ENCODE data around the gene ATP1A4.
A peak's percentile ranks its signal among the peaks of the same experiment; 100 is the strongest.

The ATP1A4 gene

GRCh38 chr1:160144921-160145320, 6.5 kb upstream of the ATP1A4 start:
- no peak for DNase-seq (ENCODE audit: low read depth in 2 of 2)

DNA sequence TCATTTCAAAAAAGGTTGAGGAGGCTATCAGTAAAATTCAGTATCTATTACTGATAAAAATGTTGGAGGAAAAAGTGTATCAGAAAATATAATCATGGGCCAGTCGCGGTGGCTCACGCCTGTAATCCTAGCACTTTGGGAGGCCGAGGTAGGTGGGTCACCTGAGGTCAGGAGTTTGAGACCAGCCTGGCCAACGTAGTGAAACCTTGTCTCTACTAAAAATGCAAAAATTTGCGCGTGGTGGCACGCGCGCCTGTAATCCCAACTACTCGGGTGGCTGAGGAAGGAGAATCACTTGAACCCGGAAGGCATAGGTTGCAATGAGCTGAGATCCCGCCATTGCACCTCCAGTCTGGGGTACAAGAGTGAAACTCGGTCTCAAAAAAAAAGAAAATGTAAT, 5.3 kb upstream of the ATP1A4 start:
- DNase-seq (ENCODE audit: low read depth in 2 of 2): no peak

- no peak for DNase-seq (ENCODE audit: low read depth in 2 of 2)
Measured at GRCh38 chr1:160148121-160148520, 3.3 kb upstream of the ATP1A4 start.

- DNase-seq (ENCODE audit: low read depth in 2 of 2): no peak
Measured at GRCh38 chr1:160149233-160149632, 2.2 kb upstream of the ATP1A4 start.

GRCh38 chr1:160149716-160150115, 1.7 kb upstream of the ATP1A4 start:
- peak; percentile 39 to 42 for DNase-seq (ENCODE audit: low read depth in 2 of 2)

DNA sequence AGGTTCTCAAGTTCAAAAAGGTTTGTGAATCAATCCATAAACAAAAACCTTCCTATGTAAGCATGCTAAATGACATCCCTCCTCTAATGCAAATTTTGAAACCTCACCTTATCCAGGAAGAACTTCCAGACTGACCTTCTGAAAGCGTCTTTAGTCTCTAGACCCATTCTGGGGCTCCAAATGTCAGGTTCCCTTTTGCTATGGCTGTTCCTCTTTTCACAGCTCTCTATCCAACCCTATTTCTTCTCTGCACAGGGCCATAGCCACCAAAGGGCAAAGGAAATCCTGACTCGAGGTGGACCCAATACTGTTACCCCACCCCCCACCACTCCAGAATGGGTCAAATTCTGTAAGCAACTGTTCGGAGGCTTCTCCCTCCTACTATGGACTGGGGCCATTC, 3.4 kb downstream of the ATP1A4 start:
- DNase-seq (ENCODE audit: low read depth in 2 of 2): no peak

GRCh38 chr1:160156361-160156760, 5.0 kb downstream of the ATP1A4 start:
- DNase-seq (ENCODE audit: low read depth in 2 of 2): no peak

DNA sequence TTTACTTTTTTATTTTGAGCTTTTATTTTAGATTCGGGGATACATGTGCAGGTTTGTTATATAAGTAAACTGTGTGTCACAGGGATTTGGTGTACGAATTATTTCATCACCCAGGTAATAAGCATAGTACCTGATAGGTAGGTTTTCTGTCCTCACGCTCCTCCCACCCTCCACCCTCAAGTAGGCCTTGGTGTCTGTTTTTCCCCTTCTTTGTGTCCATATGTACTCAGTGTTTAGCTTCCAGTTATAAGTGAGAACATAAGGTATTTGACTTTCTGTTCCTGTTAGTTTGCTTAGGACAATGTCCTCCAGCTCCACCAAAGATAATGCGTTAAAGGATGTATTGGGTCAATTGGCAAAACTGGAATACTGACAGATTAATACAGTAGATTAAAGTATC, 5.8 kb downstream of the ATP1A4 start:
- DNase-seq (ENCODE audit: low read depth in 2 of 2): no peak

DNA sequence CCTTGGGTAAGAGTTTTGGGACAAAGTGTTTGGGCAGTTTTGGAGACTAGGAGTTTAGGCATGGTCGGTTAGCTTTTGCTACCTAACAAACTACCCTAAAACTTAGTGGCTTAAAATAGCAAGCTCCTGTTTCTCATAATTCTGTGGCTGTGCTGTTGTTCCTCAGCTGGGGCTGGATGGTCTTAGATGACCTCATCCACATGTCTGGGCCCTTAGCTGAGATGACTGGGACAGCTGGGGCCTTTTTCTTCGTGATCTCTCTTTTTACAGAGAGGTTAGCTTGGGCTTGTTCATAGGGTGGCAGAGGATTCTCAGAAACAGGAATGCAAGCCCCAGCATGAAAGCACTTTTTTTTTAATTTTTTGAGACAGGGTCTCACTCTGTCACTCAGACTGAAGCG, 6.6 kb downstream of the ATP1A4 start:
- no peak for DNase-seq (ENCODE audit: low read depth in 2 of 2)

DNA sequence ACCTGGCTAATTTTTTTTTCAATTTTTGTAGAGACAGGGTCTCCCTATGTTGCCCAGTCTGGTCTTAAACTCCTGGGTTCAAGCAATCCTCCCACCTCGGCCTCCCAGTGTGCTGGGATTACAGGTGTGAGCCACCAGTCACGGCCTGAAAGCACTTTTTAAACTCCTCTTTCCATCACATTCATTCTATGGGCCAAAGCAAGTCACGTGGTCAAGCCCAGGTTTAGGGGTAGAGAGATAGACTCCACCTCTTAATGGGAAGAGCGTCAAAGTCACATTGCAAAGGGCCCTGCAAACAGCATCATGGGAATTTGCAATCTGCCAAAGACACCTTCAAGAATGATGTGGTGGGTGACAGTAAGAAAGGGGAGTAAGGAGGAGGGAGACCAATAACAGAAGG, 7.1 kb downstream of the ATP1A4 start:
- no peak for DNase-seq (ENCODE audit: low read depth in 2 of 2)

- DNase-seq (ENCODE audit: low read depth in 2 of 2): no peak
Measured at GRCh38 chr1:160159846-160160245, 8.4 kb downstream of the ATP1A4 start.

DNA sequence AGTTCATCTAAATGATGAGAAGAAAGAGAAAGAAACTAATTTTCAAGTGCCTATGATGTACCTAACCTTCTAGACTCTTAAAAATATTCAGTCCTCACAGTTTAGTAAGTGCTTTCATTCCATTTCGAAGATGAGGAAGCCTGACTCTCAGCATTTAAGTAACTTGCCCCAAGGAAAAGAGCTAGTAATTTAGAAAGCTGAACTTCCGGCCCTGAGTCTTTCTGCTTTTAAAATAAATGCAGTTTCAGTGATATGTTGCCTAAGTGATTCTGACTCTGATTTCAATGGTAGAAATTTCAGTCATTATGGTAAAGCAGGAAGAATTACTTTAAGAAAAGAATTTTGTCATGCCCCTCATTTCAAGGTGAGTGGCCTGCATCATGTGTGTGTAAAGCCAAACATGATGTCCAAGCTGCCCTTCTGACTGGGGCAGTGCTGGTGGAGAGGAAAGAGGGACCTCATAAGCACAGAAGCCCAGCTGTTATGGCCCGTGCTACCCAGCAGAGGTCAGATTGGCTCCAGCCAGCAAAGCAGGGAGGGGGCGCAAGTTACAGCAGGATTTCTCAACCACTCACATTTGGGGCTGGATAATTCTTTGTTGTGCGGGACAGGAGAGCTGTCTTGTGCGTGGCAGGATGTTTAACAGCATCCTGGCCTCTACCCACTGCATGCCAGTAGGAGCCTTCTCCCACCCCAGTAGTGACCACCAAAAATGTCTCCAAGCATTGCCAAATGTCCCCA, 10.7 kb downstream of the ATP1A4 start:
- DNase-seq (ENCODE audit: low read depth in 2 of 2): no peak

GRCh38 chr1:160162931-160163330, 11.5 kb downstream of the ATP1A4 start:
- no peak for DNase-seq (ENCODE audit: low read depth in 2 of 2)

DNA sequence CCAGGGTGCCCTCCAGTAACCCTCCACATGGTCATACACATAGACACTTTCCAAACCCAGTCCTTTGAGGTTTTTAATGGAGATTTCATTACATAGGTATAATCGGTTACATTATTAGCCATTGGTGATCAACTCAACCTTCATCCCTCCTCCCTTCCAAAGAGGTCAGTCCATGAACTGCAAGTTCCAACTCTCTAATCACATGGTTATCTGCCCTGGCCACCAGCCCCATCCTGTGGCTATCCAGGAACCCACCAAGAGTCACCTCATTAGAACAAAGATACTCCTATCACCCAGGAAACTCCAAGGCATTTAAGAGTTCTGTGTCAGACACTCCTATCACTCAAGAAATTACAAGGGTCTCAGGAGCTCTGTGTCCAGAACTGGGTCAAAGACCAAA, 12.2 kb downstream of the ATP1A4 start:
- DNase-seq (ENCODE audit: low read depth in 2 of 2): no peak

GRCh38 chr1:160164121-160164520, 12.7 kb downstream of the ATP1A4 start:
- no peak for DNase-seq (ENCODE audit: low read depth in 2 of 2)

GRCh38 chr1:160166166-160166868, 14.9 kb downstream of the ATP1A4 start:
- DNase-seq (ENCODE audit: low read depth in 2 of 2): no peak

GRCh38 chr1:160167056-160167455, 15.7 kb downstream of the ATP1A4 start:
- DNase-seq (ENCODE audit: low read depth in 2 of 2): no peak

DNA sequence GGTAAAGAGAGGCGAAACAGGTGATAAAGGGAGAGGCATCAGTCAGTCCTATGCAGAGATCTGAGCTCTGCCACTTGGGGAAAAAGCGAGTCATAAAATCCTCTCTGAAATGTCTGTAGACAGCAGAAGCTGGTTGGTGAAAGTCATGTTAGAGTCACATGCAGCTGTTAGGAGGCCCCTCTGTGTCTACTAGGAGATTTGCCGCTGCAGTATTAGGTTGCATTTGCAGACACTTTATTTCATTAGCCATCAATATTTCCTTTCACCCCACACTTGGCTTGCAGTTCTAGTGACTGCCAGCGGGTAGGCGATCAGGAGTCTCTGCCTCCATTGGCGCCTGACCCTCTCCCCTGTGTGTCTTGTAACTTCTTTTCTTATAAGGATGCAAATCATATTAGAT, 16.2 kb downstream of the ATP1A4 start:
- no peak for DNase-seq (ENCODE audit: low read depth in 2 of 2)

GRCh38 chr1:160168016-160168415, 16.6 kb downstream of the ATP1A4 start:
- no peak for DNase-seq (ENCODE audit: low read depth in 2 of 2)

GRCh38 chr1:160168609-160169369, 17.4 kb downstream of the ATP1A4 start:
- DNase-seq (ENCODE audit: low read depth in 2 of 2): no peak

- DNase-seq (ENCODE audit: low read depth in 2 of 2): no peak
Measured at GRCh38 chr1:160169553-160170399, 18.4 kb downstream of the ATP1A4 start.

- DNase-seq (ENCODE audit: low read depth in 2 of 2): no peak
Measured at GRCh38 chr1:160171354-160171753, 20.0 kb downstream of the ATP1A4 start.

Data from fibroblast of skin of left quadriceps (primary cell).